Right atrium auricular region (tissue), 2 donors: ENCODE measurements around the gene MED4. TPM values are rescaled to one million over a fixed set of nuclear protein-coding genes. Genes with fewer than 3 reads are reported as not detected.

Source experiments
- DNase-seq: peaks from one replicate; pipeline ENCODE4 v3.0.0-alpha.2; 2019; ENCODE audit warnings: low spot score
- H3K27ac ChIP-seq, 2 donors: fragments of 200-600 bp; sonication (generic); 1 replicate in 1 of 2; 2 replicates in 1 of 2; pipeline ENCODE4 v1.5.1; 2016 to 2019
- H3K27me3 ChIP-seq, 2 donors: fragments of 200-600 bp; sonication (generic); one replicate each; pipeline versions ENCODE4 v1.5.1 to v1.6.0; 2017 to 2019
- H3K36me3 ChIP-seq: fragments of 200-600 bp; sonication (generic); one replicate; pipeline ENCODE4 v1.5.1; 2016
- H3K4me1 ChIP-seq, 2 donors: fragments of 200-600 bp; sonication (generic); one replicate each; pipeline versions ENCODE4 v1.5.1 to v1.6.0; 2017 to 2019
- H3K4me3 ChIP-seq, 2 donors: fragments of 200-600 bp; sonication (generic); 1 replicate in 1 of 2; 2 replicates in 1 of 2; pipeline ENCODE4 v1.5.1; 2017 to 2019; ENCODE audit warnings: mild to moderate bottlenecking in 1 of 2, moderate library complexity in 1 of 2
- H3K9me3 ChIP-seq, 2 donors: fragments of 200-600 bp; sonication (generic); one replicate each; pipeline ENCODE4 v1.5.1; 2019
- CTCF ChIP-seq, 2 donors: fragments of 200-600 bp; sonication (generic); IDR thresholded peaks; one replicate each; pipeline ENCODE4 v1.5.1; 2019; ENCODE audit warnings: antibody characterized with exemption in 2 of 2
- total RNA-seq, 2 donors: library from RNA; depleted of rRNA; stranded (reverse); fragments of >200 nt; gene quantifications; one replicate each; pipeline ENCODE4 v1.1.0, GENCODE V29; 2016

The MED4 gene
- total RNA-seq, 2 donors from 2014 or later = 35.7 to 39.5 TPM

DNA sequence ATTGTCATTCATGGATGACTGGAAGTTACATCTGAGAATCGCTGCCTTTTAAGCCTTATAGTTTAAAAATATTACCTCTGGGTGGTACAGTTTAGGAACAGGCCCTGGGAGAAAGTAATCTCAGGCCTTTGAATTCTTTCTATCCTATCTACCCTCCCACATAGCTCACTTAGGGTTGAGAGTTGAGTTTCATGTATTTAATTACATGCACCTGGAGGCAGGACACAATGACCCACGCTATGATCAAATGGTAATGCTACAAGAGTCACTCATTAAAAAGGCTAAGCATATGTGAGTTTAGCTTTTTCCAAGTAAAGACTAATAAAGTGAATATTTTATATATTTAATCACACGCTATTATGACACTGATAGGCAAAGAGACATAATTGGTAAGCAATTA is 25.3 kb upstream of the MED4 start:
- no peak for TF ChIP-seq CTCF (IDR thresholded peaks at IDR 0.05)
- Histone ChIP-seq H3K27ac (no peak overlapping the region), H3K27me3 (no peaks in the 10 kb centered on the region), H3K36me3 (no peaks in the 10 kb centered on the region), H3K4me3 (no peak overlapping the region), H3K9me3 (no peaks in the 10 kb centered on the region), H3K4me1 (peaks cover 0 to 36% of the 10 kb centered on the region in 2 donors)
- DNase-seq = no peak

DNA sequence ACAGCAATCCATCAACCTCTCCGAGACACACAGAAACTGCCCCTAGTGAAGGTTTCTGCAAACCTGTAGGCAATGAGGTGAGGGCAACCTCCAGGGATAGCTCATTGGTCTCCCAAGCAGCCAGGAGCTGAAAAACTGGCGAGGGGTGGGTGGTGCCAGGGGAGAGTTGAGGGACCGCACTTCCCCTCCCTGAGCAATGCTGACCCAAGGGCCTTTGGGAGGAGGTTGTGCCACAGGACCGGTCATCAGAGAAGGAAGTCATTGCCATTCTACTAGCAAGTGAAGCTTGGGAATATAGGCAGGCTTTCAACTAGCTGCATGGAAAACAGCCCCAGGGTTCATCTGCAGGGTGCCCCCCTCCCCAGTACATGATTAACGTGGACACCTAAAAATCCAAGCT is 23.1 kb upstream of the MED4 start:
- no peaks in the 10 kb centered on the region for H3K9me3 ChIP-seq
- no peaks in the 10 kb centered on the region for H3K36me3 ChIP-seq
- peaks cover 0 to 17% of the 10 kb centered on the region in 2 donors for H3K4me1 ChIP-seq
- no peak for TF ChIP-seq CTCF (IDR thresholded peaks at IDR 0.05)
- DNase-seq = no peak
- no peak overlapping the region for H3K4me3 ChIP-seq
- no peaks in the 10 kb centered on the region for H3K27me3 ChIP-seq
- no peak overlapping the region for H3K27ac ChIP-seq

GRCh38 chr13:48116808-48117207 is 21.9 kb upstream of the MED4 start:
- H3K4me3 ChIP-seq = no peak overlapping the region
- H3K36me3 ChIP-seq = no peaks in the 10 kb centered on the region
- no peaks in the 10 kb centered on the region for H3K27me3 ChIP-seq
- no peak for DNase-seq
- no peaks in the 10 kb centered on the region for H3K9me3 ChIP-seq
- peaks cover 0 to 17% of the 10 kb centered on the region in 2 donors for H3K4me1 ChIP-seq
- no peak overlapping the region for H3K27ac ChIP-seq
- no peak for TF ChIP-seq CTCF (IDR thresholded peaks at IDR 0.05)

DNA sequence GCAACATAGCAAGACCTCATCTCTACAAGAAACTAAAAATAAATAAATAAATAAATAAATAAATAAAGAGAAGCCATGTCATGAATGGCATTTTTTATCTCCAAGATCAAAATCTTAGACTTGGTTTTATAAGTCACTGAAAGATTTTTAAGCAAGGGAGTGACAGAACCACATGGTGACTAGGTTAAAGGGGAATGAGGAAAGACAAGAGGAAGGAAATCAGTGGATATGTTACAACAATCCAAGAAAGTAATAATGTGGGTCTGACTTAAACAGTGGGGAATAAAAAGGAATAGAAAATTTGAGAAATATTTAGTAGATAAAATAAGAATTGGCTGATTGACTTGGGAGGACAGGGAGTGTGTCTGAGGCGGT is 18.8 kb upstream of the MED4 start:
- DNase-seq = no peak
- H3K4me1 ChIP-seq = peaks cover 0 to 32% of the 10 kb centered on the region in 2 donors
- no peak overlapping the region for H3K27ac ChIP-seq
- no peaks in the 10 kb centered on the region for H3K36me3 ChIP-seq
- no peaks in the 10 kb centered on the region for H3K9me3 ChIP-seq
- H3K27me3 ChIP-seq = no peaks in the 10 kb centered on the region
- no peak for TF ChIP-seq CTCF (IDR thresholded peaks at IDR 0.05)
- H3K4me3 ChIP-seq = no peak overlapping the region

DNA sequence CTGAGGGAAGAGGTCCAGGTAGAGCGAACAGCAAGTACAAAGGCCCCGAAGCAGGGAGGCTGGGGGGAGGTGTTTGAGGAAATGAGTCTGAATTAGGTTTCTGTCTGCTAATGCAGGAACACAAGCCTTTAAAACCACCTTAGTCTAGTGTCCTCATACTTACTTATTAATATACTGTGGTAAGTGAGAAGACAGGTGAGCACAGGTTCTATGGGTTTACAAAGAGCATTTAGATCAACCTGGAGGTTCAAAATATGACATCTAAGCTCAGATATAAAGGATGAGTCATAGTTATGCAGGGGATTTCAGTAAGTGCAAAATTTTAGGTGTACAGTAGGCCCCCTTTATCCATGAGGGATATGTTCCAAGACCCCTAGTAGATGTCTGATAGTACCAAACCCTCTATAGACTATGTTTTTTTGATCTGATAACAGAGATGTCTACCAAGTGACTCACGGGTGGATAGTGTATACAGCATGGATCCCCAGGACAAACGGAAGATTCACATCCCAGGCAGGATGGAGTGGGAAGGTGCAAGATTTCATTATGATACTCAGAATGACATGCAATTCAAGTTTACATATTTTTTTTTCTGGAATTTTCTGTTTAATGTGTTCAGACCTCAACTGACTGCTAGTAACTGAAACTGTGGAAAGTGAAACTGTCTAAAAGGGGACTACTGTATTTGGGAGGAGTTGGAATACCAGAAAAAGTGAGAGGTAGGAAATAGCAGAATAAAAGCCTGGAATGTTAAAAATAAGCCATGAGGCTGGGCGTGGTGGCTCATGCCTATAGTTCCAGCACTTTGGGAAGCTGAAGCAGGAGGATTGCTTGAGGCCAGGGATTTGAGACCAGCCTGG is 18.2 kb upstream of the MED4 start:
- no peak for TF ChIP-seq CTCF (IDR thresholded peaks at IDR 0.05)
- H3K9me3 ChIP-seq = no peaks in the 10 kb centered on the region
- H3K27me3 ChIP-seq = no peaks in the 10 kb centered on the region
- no peak overlapping the region for H3K4me3 ChIP-seq
- H3K27ac ChIP-seq = no peak overlapping the region
- DNase-seq = no peak
- peaks cover 0 to 32% of the 10 kb centered on the region in 2 donors for H3K4me1 ChIP-seq
- H3K36me3 ChIP-seq = no peaks in the 10 kb centered on the region
